Endothelial cell of umbilical vein (primary cell): ENCODE results near the gene PGBD5. TPM values are rescaled to one million over a fixed set of nuclear protein-coding genes. Genes with fewer than 3 reads are reported as not detected.
A peak's percentile ranks its signal among the peaks of the same experiment; 100 is the strongest.

Experiments used
- BruUV-seq: library from RNA; stranded (reverse); fragments of 400-500 nt; replicated peaks from 2 replicates; lab custom pipeline; 2021; lab: Mats Ljungman, UMichigan
- CTCF ChIA-PET: fragments of 300-600, 350-600 bp; sonication (Branson Sonifier 250); formaldehyde crosslinking; loops from one replicate; lab custom pipeline; 2021; ENCODE audit warnings: antibody characterized with exemption, inconsistent platforms; lab: Charles Lee
- POLR2A ChIA-PET: fragments of 300-600, 350-600 bp; sonication (Branson Sonifier 250); formaldehyde crosslinking; loops from one replicate; lab custom pipeline; 2021; ENCODE audit warnings: antibody characterized with exemption, inconsistent platforms; lab: Charles Lee
- DNase-seq: peaks from one replicate; pipeline ENCODE4 v3.0.0-alpha.2; 2011; ENCODE audit warnings: low read depth, low spot score
- FAIRE-seq: peaks from 2 replicates; lab custom pipeline; 2011; peaks lifted over from hg19 to GRCh38; lab: Jason Lieb, UNC
- H2AFZ ChIP-seq: 2 replicates; pipeline ENCODE4 v1.6.0; 2012; ENCODE audit warnings: low read depth, low read length, control low read depth, inconsistent platforms
- H3K27ac ChIP-seq: 2 replicates; pipeline ENCODE4 v1.5.1; 2011; ENCODE audit warnings: low read depth, mild to moderate bottlenecking, control low read depth, low read length, moderate library complexity; ENCODE audit not compliant: insufficient read depth
- H3K27me3 ChIP-seq, 2 experiments: 2 replicates each; pipeline versions ENCODE4 v1.6.0 to v1.6.1; 2011; ENCODE audit warnings: low read length in 2 of 2, mixed read lengths in 1 of 2; ENCODE audit not compliant: control insufficient read depth in 2 of 2, insufficient read depth in 2 of 2
- H3K36me3 ChIP-seq, 2 experiments: 2 replicates in 1 of 2; 3 replicates in 1 of 2; pipeline ENCODE4 v1.5.1; 2011; ENCODE audit warnings: low read length in 2 of 2, mild to moderate bottlenecking in 1 of 2, moderate library complexity in 1 of 2; ENCODE audit not compliant: control insufficient read depth in 2 of 2, insufficient read depth in 2 of 2; ENCODE audit errors: extremely low read depth in 1 of 2
- H3K4me1 ChIP-seq: 3 replicates; pipeline ENCODE4 v1.5.1; 2011; ENCODE audit warnings: mild to moderate bottlenecking, low read length; ENCODE audit not compliant: control insufficient read depth, insufficient read depth; ENCODE audit errors: extremely low read depth
- H3K4me2 ChIP-seq: 2 replicates; pipeline ENCODE4 v1.6.1; 2011; ENCODE audit warnings: low read length, control low read depth, mixed read lengths; ENCODE audit not compliant: insufficient read depth
- H3K4me3 ChIP-seq, 3 experiments: fragments of 200-600 bp in 1 of 3; sonication (generic), shearing (Covaris generic) in 1 of 3; replicated peaks in 1 of 3; 2 replicates each; pipeline ENCODE4 v1.5.1; 2011 to 2016; ENCODE audit warnings: control low read depth in 3 of 3, low read length in 3 of 3, mild to moderate bottlenecking in 2 of 3, inconsistent platforms in 1 of 3, low read depth in 1 of 3, moderate library complexity in 1 of 3; ENCODE audit not compliant: insufficient read depth in 1 of 3
- H3K79me2 ChIP-seq: 2 replicates; pipeline ENCODE4 v1.6.0; 2012; ENCODE audit warnings: low read length, inconsistent platforms; ENCODE audit not compliant: control insufficient read depth, insufficient read depth
- H3K9ac ChIP-seq: replicated peaks from 2 replicates; pipeline ENCODE3; 2011; ENCODE audit warnings: low read length, control low read depth; ENCODE audit not compliant: insufficient read depth; ENCODE audit errors: extremely low read depth
- H3K9me1 ChIP-seq: replicated peaks from 3 replicates; pipeline ENCODE4 v1.6.0; 2011; ENCODE audit warnings: mild to moderate bottlenecking, low read length; ENCODE audit not compliant: control insufficient read depth, insufficient read depth; ENCODE audit errors: extremely low read depth
- H3K9me3 ChIP-seq: replicated peaks from 2 replicates; pipeline ENCODE4 v1.5.1; 2012; ENCODE audit warnings: low read length, inconsistent platforms; ENCODE audit not compliant: control insufficient read depth, insufficient read depth
- H4K20me1 ChIP-seq: replicated peaks from 2 replicates; pipeline ENCODE3; 2011; ENCODE audit warnings: mild to moderate bottlenecking, low read length; ENCODE audit not compliant: control insufficient read depth, insufficient read depth; ENCODE audit errors: extremely low read depth
- EZH2 ChIP-seq: IDR thresholded peaks from 2 replicates; pipeline ENCODE4 v1.6.1; 2012; ENCODE audit warnings: borderline replicate concordance, low read depth, mild to moderate bottlenecking, moderate library complexity, low read length, inconsistent platforms; ENCODE audit not compliant: severe bottlenecking
- GATA2 ChIP-seq: IDR thresholded peaks from 2 replicates; pipeline ENCODE4 v1.7.0; 2011; ENCODE audit warnings: low read depth, mild to moderate bottlenecking, moderate library complexity, mixed read lengths, low read length; ENCODE audit not compliant: insufficient read length, insufficient read depth
- dilution Hi-C: fragments of 300-500 bp; cut with MboI; formaldehyde crosslinking; loops from one replicate; pipeline ENCODE4 v1.15.0; 2019; ENCODE audit warnings: low sequenced_read_pairs; ENCODE audit not compliant: extremely low pct_ligation_motif_present
- intact Hi-C: fragments of 100-400 bp; cut with micrococcal nuclease; formaldehyde crosslinking; loops from one replicate; pipeline ENCODE4 v1.10.0; 2022
- polyA plus RNA-seq, 4 experiments: library from polyadenylated mRNA; depleted of rRNA in 3 of 4; stranded (reverse) in 3 of 4; unstranded in 1 of 4; fragments of >200 nt; gene quantifications; 2 replicates each; pipeline versions ENCODE4 v1.2.1 to v1.2.3, GENCODE V29; 2011 to 2012; ENCODE audit warnings: missing spikeins in 1 of 4
- total RNA-seq: library from RNA; stranded (reverse); gene quantifications from 2 replicates; pipeline ENCODE4 v1.2.3, GENCODE V29; 2021
- TF ChIP-seq, protein P1 (sequence below), 2 donors: IDR thresholded peaks; 1 replicate in 1 of 2; 2 replicates in 1 of 2; pipeline ENCODE4 v1.5.1; 2011; ENCODE audit warnings: low read length in 2 of 2, mild to moderate bottlenecking in 2 of 2, moderate library complexity in 2 of 2, control low read depth in 1 of 2, inconsistent platforms in 1 of 2, low read depth in 1 of 2; ENCODE audit not compliant: insufficient read depth in 1 of 2; ENCODE audit errors: extremely low read depth in 1 of 2

PGBD5 gene
- total and polyA plus RNA-seq, 2 donors (not counting 3 experiments of a cell fraction or from before 2014, with no cell fraction given), result 0.03 TPM; not detected in 1

DNA sequence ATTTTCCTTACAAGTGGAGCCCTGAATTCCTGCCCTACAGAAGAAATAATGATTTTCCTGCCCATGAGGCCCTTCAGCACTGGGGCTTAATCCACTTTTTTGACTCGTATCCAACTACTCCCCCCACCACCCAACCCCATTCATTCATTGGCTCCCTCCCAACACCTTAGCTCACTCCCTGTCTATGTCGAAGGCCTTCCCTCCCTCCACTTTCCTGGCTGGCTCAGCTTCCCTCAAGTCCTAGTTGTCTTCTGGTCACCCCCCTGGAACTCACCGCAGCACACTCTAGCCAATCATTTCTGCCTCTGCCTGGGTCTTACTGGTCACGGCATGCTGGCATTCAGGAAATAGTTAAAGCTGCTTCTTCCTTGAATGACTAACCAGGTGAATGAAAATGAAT lies 118.9 kb downstream of the PGBD5 start:
- H3K36me3 ChIP-seq, result no peaks in the 10 kb centered on the region
- DNase-seq (peak; percentile 6), FAIRE-seq (no peak)
- intact Hi-C loops, result no loop called here
- no peak overlapping the region for H3K4me2 ChIP-seq
- H4K20me1 ChIP-seq, result no peaks in the 10 kb centered on the region
- dilution Hi-C loops, result no loop called here
- no peaks in the 10 kb centered on the region for H3K9me3 ChIP-seq
- peaks cover 8% of the 10 kb centered on the region for H3K4me1 ChIP-seq
- BruUV-seq, result no TSS peak
- no peak overlapping the region for H2AFZ ChIP-seq
- peaks cover 0 to 3% of the 10 kb centered on the region in 2 experiments for H3K27me3 ChIP-seq
- TF ChIP-seq, protein P1, sequence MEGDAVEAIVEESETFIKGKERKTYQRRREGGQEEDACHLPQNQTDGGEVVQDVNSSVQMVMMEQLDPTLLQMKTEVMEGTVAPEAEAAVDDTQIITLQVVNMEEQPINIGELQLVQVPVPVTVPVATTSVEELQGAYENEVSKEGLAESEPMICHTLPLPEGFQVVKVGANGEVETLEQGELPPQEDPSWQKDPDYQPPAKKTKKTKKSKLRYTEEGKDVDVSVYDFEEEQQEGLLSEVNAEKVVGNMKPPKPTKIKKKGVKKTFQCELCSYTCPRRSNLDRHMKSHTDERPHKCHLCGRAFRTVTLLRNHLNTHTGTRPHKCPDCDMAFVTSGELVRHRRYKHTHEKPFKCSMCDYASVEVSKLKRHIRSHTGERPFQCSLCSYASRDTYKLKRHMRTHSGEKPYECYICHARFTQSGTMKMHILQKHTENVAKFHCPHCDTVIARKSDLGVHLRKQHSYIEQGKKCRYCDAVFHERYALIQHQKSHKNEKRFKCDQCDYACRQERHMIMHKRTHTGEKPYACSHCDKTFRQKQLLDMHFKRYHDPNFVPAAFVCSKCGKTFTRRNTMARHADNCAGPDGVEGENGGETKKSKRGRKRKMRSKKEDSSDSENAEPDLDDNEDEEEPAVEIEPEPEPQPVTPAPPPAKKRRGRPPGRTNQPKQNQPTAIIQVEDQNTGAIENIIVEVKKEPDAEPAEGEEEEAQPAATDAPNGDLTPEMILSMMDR (IDR thresholded peaks at IDR 0.05; ENCODE audit: extremely low read depth in 1 of 2, insufficient read depth in 1 of 2, low read depth in 1 of 2, low read length in 2 of 2), result no peak
- CTCF ChIA-PET, result interaction anchor here (1.4 kb wide), 1 partner anchor 748 kb away, joined by 5 read pairs; the partner anchor contains the start of gene ABCB10
- no peaks in the 10 kb centered on the region for H3K79me2 ChIP-seq
- POLR2A ChIA-PET, result no interaction called here
- no peaks in the 10 kb centered on the region for H3K9me1 ChIP-seq
- no peak overlapping the region for H3K27ac ChIP-seq
- H3K4me3 ChIP-seq, result no peak overlapping the region
- no peak overlapping the region for H3K9ac ChIP-seq

DNA sequence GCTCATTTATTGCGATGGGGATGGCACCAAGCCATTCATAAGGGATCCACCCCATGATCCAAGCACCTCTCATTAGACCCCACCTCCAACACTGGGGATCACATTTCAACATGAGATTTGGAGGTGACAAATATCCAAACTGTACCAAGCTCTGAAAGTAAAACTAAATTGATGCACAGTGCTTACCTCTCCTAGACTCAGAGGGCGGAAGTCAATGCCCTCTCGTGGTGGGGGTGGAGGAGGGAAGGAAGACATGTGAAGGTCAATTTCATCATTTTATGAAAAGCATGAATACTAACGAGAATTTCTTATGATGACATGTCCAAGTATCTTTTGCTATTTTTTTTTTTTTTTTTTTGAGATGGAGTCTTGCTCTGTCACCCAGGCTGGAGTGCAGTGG lies 120.0 kb downstream of the PGBD5 start:
- Histone ChIP-seq H3K79me2 (no peaks in the 10 kb centered on the region), H3K9me1 (no peaks in the 10 kb centered on the region), H3K4me3 (no peak overlapping the region), H3K4me1 (peaks cover 8% of the 10 kb centered on the region), H4K20me1 (no peaks in the 10 kb centered on the region), H3K9me3 (no peaks in the 10 kb centered on the region), H2AFZ (no peak overlapping the region), H3K27me3 (peaks cover 0 to 3% of the 10 kb centered on the region in 2 experiments), H3K36me3 (no peaks in the 10 kb centered on the region), H3K4me2 (no peak overlapping the region), H3K9ac (no peak overlapping the region), H3K27ac (no peak overlapping the region)
- dilution Hi-C loops (no loop called here), intact Hi-C loops (no loop called here)
- no peak for TF ChIP-seq EZH2
- no peak for TF ChIP-seq GATA2
- no TSS peak for BruUV-seq
- ChIA-PET CTCF (interaction anchor here (1.1 kb wide), 1 partner anchor 32 kb away, joined by 3 read pairs; no protein-coding TSS in a partner anchor), POLR2A (no interaction called here)
- no peak for DNase-seq
- no peak for FAIRE-seq
